ENCODE data around the gene PRKCE.

The PRKCE gene

DNA sequence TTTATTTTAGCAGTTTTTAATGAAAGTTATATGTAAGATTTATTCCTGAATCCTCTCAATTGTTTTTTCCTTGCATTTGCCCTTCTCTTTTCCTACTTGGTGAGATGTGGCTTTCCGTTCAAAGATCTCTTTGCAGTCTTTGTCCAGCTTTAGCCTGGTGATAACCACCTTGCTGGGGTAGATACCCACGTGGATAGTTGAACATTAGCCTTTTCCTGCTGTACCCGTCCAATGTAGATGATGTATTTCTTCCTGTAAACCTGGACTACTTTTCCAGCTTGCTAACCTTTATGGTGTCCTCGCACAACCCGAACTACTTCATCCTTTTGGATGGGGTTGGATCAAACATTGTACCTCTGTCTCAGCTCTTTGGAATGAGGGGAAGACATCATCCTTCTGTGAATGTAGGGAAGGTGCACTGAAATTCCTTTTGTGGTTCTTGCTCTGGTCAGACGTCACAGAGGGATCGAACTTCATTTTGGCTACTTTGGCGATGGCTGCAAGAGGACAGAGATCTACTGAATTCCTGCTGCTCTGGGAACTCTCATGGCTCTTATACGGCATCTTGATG, 352.5 kb downstream of the PRKCE start:
- DNase-seq (ENCODE audit: extremely low read depth in 1 of 2, low read depth in 1 of 2): no peak

DNA sequence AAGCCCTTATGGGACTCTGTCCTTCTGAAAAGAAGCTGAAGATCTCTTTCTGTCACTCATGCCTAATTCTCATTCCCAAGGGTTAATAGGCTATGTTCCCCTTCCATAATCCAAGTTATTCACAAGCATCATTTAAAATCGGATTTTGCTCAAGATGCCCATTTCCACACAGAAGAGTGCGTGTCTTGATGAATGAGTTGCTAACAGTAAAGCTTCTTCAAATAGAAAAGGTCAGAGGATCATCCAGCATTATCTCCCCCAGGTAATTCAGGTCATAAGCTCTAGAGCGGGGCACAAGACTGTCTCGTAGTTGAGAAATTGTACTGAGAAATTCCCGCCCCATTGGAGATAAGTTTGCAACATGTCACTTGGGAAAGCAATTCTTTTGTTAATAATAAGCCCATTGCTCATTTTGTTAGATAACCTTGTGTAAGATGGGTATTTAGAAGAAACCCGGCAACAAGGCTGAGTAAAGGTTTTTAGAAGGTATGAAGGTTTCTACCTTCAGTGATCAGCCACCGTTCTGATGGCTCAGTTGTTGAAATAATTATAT, 355.1 kb downstream of the PRKCE start:
- no peak for DNase-seq (ENCODE audit: extremely low read depth in 1 of 2, low read depth in 1 of 2)

DNA sequence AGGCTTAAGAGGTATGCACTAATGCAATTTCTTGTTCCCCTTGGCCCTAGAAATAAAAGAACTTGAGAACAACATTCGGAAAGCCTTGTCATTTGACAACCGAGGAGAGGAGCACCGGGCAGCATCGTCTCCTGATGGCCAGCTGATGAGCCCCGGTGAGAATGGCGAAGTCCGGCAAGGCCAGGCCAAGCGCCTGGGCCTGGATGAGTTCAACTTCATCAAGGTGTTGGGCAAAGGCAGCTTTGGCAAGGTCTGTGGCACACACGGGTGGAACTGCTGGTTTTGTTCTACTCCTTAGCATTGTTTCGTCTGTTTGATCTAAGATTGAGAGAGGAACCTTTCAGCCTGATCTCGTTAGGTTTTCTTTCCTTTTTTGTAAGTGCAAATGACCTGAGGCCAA, 355.9 kb downstream of the PRKCE start:
- DNase-seq (ENCODE audit: extremely low read depth in 1 of 2, low read depth in 1 of 2): no peak

DNA sequence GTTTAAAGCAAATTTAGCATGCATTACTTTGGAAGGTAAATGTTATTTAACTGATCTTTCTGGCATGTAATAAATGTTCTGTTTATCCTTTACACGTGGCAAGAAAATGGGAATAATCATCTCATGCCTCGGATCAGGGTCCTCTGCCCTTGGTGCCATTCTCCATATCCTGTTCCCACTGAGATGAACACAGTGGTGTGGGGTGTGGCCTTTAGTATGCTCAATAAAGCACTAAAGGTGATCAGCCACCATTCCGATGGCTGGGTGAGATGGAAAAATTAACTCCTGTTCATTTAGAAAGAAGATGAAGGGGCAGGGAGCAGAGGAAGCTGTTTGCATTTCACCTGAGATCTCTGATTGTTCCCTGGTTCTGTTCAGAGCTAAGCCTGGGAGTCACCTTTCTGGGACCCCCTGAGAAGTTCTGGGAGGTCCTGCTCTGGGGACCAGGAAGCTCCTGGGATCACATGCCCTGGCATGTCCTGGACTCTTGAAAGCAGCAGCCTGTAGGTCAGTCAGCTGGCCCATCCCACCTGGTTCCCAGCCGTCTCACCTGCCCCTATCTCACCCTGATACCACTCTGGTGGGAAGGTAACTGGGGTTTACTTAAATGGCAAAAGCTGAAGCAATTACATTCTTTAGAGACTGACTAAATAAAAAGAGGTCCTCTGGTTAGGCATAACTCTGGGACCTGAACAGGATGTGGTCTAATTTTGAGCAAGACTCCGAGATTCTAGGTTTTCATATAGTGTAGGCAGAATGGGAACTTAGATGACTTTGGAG, 356.8 kb downstream of the PRKCE start:
- DNase-seq (ENCODE audit: extremely low read depth in 1 of 2, low read depth in 1 of 2): no peak

DNA sequence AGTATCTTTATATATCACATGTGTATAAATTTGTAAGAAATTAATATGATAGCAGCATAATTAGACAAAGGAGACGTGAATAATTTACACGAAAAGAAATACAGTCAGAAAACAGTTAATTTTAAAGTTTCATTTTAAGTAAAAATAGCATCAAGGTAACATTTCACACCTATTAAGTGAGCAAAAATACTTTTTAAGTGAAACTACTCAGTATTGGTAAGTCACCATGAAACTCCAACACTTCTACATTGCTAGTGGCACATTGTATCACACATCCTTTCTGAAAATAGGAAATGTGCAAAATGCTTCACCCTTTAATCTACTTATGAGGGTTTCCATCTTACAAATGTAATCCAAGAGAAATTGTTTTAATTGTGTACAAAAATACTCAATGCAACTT, 357.8 kb downstream of the PRKCE start:
- DNase-seq (ENCODE audit: extremely low read depth in 1 of 2, low read depth in 1 of 2): no peak

DNA sequence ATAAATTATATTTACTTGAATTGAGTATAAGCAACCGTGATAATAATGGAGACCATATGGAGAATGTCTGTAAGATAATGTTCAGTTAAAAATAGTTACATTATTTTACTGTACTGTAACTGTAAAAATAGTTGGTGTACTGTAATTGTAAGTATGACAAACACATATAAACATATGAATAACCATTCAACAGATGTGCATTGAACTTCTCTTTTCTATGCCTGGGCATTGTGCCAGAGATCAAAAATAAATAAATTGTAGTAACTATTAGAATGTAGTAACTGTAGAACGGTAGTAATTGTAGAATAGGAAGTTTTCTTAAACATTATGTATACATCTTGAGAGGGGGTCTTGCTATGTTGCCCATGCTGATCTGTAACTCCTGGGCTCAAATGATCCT, 358.3 kb downstream of the PRKCE start:
- no peak for DNase-seq (ENCODE audit: extremely low read depth in 1 of 2, low read depth in 1 of 2)

DNA sequence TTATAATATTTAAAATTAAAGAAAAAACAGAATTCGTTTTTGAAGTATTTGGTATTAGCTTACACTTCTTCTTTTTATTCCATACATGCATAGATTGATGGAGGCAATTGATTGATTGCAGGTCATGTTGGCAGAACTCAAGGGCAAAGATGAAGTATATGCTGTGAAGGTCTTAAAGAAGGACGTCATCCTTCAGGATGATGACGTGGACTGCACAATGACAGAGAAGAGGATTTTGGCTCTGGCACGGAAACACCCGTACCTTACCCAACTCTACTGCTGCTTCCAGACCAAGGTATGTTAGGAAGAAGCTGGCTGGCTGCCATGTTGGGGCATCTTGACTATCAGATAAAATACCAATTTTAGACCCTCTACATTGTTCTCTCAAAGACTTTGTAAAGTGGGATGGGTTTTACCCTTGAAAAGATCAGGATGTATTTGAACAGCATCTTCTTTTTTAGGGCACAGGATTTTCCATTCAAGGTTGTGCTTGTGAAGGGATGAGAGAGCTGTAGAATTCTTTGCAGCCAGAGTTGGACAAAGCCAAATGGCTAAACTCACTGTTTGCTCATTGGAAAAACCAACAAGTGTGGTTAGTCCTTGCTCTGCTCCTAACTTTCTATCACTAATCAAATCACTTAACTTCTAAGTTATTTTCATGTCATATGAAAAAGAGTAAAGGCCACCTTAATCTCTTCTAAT, 358.9 kb downstream of the PRKCE start:
- no peak for DNase-seq (ENCODE audit: extremely low read depth in 1 of 2, low read depth in 1 of 2)

DNA sequence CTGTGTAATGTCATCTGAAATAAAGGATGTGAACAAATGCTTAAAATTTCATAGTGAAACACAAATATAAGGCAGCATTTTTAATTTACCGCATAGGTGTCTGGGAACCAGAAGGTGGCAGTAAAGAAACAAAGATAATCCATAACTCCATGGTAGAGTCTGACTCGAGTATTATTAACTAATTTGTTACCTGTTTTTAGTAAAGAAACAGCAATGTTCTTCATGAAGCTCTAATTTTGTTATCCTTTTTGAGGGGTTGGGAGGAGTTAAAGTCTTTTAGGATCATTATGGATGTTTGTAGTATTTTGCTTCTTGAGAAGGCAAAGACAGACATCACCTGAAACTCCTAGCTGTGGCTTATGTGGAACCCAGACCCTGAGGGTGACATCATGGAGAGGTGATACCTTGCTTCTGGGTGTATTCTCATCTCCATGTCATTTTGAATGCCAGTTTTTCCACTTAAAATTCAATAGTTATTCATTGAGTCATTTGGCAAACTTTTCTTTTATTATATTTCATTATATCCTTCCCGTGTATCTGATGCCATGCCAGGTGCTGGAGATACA, 359.5 kb downstream of the PRKCE start:
- no peak for DNase-seq (ENCODE audit: extremely low read depth in 1 of 2, low read depth in 1 of 2)

DNA sequence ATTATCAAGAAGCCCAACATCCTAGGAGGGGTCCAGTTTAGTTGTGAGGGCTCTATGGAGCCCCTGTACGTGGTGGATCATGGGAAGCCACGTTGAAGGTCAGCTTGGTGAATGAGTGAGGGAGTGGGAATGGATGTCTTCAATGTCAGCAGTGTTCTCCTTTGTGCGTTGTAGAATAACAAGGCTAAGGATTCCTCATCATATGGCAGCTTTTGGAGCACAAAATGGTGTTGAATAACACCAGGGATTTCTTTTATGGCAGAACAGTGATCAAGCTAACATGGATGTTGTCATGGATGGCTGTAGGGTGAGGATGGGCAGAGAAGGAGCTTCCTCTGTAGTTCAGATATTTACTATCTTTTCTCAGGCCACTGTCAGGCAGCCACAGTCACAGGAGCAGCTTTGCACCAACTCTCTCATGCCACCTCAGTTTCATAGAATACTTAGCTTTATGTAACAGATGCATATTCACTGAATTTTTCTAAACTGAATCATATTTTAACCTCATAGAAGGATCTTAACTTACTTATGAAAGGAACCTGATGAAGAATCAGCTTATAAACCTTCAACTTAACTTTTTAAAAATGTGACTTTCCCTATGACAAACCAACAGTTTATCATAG, 361.3 kb downstream of the PRKCE start:
- no peak for DNase-seq (ENCODE audit: extremely low read depth in 1 of 2, low read depth in 1 of 2)

DNA sequence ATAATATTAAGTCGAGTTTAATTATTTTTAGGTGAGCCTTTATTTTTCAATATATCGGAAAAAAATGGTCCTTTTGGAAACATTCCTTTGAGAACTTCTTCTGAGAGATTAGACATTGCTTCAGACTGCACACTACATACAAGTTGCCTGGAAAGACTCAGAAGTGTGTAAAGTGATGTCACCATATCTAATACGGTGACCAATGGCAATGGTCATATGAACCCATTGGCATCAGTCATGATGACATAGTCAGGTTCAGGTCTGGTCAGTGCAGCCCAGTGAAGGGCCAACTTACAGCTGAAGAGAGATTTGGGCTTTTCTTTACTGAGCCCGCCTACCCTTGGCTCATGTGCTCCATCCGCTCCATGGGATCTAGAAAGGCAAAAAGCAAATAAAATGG, 362.3 kb downstream of the PRKCE start:
- no peak for DNase-seq (ENCODE audit: extremely low read depth in 1 of 2, low read depth in 1 of 2)

DNA sequence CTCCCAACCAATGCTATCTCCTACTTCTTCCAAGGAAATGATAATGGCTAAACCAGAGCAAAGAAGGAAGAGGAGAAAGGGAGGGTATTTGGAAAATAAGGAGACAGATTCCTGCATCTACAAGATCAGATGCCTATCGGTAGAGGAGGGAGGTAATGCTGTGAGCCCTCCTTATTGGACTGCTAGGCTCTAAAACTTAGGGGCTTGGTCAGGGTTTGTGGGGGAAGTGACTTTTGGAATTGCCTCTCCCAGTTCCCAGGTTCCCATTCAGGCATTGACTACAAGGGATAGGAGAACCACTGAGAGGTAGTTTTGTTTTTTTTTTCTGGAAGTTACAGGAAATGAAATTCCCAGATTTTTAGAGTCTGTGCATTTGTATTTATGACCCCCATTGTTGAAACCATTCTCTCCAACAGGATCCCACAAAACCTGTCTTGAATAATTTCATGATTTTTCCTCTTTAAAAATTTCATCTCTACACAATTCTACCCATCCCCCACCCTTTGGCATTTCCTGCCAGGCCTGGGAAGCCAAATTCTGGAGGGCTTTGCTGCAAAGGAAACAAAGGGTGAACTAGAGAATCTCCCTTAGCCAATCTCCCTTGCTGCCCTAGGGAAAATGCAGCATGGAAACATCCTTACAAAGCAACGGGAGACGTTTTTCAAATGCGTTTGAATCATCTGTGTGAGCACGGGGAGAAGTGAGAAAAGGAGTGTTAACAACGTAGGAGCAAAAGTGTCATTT, 363.6 kb downstream of the PRKCE start:
- DNase-seq (ENCODE audit: extremely low read depth in 1 of 2, low read depth in 1 of 2): no peak

DNA sequence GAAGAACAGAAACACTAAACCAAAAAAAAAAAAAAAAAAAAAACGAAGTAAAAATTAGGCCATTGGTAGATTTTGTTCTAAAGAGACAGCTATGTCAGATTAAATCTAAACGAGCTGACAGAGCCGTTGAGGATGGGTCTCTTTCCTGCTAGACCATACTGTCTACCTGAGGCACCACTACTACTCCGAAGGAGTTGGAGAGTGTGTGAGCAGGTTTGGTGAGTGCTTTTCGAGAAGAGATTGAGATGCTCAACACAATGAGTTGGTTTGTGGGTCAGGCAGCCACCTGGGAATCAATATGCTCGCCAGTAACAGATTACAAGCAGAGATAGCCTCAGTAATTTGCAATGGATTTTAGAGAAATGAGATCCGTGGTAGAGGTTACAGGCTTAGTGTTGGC, 364.2 kb downstream of the PRKCE start:
- no peak for DNase-seq (ENCODE audit: extremely low read depth in 1 of 2, low read depth in 1 of 2)

DNA sequence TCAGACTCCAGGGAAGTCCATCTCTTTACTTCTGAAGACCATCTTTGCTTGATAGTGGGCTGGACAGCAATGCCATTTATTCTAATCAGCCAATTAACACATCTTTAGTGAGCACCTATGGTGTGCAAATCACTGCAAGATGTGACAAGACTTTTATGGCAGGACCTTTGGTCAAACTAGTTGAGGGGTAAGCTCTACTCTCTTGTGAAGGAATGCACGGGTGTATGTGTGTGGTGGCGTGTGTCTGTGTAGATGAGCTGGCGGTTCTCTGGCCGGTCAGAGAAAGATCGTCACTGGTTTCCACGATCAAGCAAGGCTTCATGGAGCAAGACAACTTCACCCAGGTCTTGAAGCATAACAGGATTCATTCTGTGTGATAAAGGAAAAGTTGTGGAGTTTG, 364.6 kb downstream of the PRKCE start:
- no peak for DNase-seq (ENCODE audit: extremely low read depth in 1 of 2, low read depth in 1 of 2)

DNA sequence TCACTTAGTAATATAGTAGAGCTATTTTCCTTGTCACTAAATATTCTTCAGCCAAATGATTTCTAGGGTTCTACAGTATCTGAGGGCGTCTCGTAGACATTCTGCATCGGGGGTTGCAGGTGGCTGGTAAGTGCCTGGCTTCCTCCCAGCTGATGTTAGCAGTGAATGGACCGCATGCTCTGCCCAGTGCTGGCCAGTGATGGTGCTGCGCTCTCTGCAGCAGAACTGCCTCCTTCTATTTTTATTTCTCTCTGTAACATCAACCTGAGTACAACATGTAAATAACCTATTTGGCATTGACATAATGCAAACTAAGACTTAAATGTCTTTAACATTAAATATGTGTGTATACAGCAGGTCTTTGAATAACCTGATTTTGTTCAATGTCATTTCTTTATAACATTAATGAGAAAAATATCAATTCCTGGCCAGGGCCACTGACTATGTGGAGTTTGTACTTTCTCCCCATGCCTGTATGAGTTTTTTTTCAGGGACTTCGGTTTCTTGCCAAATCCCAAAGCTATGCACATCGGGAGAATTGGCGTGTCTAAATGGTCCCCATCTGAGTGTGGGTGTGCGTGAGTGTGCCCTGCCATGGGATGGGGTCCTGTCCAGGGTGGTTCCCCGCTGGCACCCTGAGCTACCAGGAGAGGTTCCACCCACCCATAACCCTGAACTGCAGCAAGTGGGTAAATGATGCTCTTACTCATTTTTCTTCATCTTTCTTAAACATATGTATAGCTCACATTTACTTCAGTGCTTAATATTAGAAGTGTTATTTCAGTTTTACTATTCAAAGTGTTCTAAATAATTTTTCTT, 367.5 kb downstream of the PRKCE start:
- no peak for DNase-seq (ENCODE audit: extremely low read depth in 1 of 2, low read depth in 1 of 2)

DNA sequence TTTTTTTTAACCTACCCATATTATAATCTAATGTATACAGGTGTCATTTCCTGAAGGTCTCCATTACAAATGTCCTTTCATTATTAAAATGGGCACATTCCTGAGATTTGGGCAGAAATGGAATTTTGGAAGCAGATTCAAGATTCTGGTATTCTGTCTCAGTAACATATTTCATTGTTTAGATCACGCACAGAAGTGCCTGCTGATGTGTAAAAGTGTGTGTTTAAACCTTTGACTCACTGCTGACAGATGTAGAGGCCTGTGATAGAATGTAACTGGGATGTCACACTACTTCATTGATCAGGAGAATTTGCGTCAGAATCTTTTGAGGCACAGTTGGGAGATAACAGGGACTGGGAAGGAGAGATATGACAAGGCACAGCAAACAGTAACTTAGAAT, 368.9 kb downstream of the PRKCE start:
- DNase-seq (ENCODE audit: extremely low read depth in 1 of 2, low read depth in 1 of 2): no peak

DNA sequence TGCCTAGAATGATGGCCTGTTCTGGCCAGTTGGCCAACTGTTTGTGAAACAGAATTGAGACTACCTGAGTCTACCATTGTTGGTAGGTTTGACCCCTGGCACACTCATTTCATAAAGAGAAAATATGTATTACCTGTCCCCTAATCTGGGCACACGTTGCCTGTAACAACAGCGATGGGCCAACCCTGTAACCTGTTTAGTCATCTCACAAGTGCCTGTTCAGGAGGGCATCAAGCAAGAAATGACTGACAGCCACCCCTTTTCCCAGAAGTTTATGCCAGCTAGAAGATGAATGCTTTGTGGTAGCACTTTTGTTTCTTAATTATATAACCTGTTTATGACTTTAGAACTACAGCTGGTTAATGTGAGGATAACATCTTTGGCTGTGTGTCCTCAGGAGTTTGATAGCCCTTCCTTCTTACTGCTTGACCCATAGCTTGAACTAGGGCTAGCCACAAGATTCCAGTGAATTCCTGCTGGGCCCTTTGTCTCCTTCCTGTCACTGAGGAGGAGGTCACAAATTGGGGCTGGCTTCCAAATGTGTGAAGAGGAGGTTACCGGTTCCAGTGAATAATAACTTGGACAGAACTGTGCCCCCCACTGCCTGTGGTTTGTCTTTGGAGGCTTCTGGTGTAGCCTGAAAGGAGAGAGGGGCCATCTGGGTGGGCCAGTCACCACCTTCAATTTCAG, 371.8 kb downstream of the PRKCE start:
- no peak for DNase-seq (ENCODE audit: extremely low read depth in 1 of 2, low read depth in 1 of 2)

DNA sequence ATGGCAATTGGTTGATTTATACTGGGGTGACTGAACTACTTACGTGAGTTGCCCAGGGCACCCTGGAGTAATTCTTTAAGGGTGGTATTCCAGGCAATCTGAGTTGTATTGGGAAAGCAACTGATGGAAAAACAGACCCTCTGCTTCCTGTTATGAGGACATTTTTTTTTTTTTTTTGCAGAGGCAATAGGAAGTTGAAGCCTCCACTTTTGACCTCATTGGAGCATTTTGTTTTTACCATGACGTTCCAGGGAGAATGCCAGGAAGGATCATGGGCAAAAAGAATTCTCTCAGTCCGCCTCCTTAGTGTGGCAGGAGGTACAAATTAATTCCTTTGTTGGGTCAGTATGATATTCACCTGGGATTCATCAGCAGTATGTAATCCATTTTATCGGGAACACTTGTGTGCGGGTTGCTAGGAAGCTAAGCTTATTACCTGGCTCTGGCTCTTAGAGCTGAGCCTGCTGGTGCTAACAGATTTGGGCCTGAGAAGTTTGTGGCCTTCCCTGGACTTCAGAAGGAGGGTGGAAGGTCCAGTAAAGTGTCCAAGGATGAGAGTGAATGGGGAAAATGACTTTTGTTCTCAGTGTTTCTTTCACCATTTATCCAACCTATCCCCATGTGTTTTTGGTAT, 372.8 kb downstream of the PRKCE start:
- no peak for DNase-seq (ENCODE audit: extremely low read depth in 1 of 2, low read depth in 1 of 2)

DNA sequence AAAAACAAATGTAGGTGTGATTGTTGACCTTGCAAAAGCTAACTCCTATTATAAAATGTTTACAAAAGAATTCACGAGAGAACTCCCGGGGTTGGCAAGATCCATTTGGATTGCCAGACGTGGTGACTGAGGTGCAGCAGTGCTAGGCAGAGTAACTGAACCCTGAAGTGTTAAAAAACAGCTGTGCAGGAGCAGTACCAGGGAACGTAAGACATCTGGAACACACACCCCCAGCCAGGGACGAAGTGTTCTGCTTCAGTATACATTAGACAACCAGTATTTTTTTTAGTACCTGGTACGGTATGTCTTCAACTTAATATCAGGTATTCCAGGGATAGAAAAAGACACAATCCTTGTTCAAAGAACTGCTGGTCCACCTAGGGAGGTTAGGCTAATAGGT, 373.6 kb downstream of the PRKCE start:
- no peak for DNase-seq (ENCODE audit: extremely low read depth in 1 of 2, low read depth in 1 of 2)

DNA sequence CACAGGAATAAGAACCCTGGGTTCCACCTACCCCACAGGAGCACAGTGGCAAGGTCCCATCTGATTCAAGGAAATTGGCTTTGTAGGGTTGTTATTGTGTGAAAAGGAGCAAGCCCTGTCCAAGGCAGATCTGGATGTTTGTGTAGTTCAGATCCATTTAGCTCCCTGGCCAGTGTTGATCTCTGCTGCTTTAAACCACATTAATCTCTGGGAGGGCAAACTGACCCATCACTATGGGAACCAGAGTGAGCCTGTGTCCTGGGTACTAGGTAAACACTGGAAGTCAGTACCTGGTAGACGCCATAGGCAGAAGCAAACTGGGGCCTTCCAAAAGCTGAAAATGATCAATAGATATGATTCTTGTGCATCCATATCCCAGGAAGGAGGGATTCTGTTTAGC, 374.2 kb downstream of the PRKCE start:
- no peak for DNase-seq (ENCODE audit: extremely low read depth in 1 of 2, low read depth in 1 of 2)
